Right kidney (tissue), 1 donor: ENCODE data around the gene RAB31.
"Not testable (repeated sequence)": the region's sequence is repeated elsewhere in the genome, so short reads cannot be mapped to it uniquely, and the experiment has no call there.

Source experiments
- DNase-seq: peaks from one replicate; pipeline ENCODE4 v3.0.0-alpha.2; 2016

RAB31 gene

DNA sequence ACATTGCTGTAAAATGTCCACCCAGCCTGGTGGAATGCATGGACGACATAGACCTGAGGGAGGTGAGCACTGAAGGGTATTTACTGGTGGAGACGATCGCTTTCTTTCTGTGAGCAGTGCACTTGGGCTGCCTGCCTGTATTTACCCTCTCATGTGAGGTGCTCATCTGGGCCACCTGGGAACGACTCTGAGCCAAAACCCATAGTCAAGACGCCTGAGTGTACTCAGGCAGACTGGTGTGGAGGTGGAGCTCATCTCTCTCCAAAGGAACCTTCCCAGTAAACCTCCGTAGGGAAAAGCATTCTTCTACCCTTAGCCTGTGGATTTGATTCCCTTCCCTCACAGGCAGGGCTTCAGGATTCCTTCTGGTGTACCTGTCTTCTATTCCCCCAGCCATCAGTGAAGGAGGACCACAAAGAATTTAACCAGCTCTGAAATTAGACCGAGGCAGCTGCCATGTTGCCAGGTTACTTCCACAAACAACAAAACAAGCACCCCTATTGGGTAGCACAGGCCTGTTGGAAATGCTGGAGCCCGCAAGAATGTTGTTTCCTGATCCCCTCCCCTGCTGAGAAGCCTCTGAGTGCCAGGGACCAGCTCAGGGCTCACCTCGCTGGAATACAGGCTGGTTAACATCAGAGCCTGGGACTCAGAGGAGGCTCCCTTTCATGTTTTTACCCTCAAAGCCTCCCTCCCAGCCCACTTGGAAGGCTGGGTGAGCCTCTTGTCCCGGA is 130.2 kb downstream of the RAB31 start:
- no peak for DNase-seq

DNA sequence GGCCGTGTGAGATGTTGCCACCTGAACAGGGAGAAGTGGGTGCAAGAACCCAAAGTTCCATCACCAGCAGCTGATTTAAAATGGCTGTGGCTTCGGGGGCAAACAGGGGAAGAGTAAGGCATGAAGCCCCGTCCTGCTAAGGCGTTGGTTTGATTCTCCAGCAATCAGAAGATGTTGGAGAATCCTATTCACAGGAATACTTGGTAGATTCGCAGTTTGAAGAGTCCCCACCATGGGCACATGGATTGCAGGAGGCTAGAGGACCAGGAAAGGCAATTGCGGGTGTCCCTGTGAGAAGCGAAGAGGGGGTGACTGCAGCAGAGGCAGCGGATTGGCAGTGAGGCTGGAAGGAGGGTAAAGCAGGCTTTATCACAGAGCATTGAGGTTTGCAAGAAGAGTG is 131.1 kb downstream of the RAB31 start:
- DNase-seq, result no peak

DNA sequence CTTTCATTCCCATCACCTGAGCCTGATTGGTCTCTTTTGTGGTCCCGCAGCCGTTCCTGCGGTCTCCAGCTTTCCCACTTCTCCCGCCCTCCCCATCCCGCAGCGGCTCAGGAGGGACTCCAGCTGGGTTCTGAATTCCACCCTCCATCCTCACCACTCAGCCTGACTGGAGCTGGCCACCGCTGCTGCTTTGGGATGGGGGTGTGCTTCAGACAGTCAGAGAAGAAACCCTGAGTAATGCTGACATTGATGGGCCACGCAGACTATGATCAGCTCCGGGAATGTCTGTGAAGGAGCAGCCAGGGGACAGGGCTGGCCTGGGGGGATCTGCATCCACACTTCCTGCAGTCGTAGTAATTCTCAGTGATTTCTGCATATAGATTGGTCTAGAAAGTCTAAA is 131.8 kb downstream of the RAB31 start:
- DNase-seq, result no peak

DNA sequence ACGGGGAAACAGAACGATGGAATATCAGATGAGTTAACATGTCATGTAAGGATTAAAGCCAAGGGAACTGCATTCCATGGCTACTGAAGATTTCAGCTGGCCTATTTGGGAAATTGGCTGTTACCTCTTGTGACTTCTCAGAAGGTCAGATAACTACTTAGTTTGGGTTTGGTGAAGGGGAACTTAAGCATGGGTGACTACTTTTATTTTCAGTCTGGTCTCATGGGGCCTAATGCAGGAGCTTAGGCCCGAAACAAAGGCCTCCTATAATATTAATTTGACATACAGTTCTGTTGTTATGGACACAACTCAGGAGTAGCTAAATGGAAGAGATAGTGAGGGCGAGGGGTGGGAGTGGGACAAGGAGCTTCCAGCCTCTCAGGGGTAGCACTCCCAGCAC is 133.7 kb downstream of the RAB31 start:
- no peak for DNase-seq

DNA sequence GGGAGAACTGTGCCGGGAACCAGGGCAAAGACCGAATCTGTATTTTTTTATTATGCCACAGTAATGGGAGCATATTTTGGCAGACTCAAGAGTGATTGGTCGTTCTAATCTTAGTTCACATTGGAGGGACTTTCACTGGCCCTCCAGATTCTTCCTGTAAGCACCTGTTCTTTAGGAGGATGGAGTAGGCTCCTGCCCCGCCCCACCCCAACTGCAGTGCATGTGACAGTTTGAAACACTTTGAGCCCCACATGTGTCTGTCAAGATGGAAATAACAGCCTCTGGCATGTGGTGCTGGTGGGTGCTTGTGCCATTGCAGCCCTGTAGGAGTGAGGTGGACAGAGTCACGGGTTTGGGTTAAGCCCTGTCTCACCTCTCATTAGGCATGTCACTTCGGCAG is 134.3 kb downstream of the RAB31 start:
- DNase-seq, result no peak

DNA sequence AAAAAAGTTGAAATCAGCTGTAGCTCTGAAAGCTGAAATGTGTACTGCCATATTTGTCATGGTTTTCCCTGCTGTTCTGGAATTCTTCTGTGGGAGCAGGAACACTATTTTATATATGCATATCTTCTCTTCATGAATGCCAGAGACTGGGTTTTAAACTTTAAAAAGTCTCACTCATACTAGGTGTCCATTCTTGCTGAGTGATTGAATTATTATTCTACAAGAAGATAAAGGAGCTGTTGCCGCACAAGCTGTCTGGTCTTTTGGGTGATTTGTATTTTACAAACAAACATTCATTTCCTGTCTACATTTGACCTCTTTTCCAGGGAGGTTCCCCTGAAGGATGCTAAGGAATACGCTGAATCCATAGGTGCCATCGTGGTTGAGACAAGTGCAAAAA is 137.2 kb downstream of the RAB31 start:
- no peak for DNase-seq

DNA sequence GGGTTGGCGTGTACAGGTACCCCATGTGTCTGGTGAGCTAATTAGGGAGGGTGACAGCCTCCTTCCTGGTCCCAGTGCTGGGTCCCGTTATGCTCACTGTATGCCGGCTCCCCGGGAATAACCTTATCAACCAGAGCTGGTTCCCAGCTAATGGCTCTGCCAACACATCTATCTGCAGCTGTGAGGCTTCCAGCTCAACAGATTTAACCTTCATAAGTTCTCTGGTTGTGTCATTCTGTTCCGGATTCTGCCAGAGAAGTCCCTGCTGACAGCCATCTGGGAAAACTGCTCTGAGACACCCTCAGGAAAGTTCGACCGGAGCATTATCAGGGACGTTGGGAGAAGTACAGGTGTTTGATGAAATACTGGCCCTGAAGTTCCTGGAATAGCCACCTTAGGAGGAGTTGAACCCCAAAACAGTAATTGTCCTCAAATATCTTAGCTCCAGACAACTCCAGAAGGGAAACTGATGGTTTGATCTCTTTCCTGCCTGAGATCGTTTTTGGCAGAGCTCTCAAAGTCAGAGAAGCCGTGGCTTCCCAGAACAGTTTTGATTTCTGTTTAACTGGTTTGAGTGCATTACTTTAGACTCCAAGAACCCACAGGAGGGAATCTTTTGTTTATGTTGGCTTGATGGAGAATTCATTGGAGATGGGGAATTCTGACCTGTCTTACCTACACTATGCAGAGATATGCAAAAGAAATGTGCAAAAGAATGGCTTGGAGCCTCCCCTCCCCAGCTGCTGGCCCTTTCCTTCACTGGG is 138.2 kb downstream of the RAB31 start:
- no peak for DNase-seq

DNA sequence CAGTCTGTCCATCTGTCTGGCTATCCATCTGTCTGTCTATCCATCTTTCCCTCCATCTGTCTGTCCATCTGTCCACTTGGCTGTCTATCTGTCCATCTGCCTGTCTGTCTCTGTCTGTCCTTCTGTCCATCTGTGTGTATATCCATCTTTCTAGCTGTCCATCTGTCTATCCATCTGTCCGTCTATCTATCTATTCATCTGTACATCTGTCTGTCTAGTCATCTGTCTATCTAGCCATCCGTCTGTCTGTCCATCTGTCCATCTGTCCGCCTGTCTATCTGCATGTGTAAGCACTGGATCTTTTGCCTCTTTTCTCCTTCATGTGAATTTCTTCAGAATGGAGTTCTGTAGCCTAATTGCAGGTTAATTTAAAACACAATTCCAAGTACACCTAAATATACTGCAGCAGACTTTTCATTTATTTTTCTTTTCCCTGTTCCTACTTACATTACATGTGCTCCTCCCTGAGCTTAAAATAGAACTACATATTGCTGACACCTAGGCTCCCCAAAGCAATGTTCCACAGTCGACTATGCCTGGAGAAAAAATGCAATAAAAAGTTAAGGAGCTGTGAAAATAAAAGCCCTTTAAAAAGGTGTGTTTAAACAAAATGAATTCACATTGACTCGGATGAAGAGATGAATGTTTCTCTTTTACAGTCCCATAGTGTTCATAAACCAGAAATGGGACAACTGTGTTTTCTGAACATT is 140.2 kb downstream of the RAB31 start:
- no peak for DNase-seq

DNA sequence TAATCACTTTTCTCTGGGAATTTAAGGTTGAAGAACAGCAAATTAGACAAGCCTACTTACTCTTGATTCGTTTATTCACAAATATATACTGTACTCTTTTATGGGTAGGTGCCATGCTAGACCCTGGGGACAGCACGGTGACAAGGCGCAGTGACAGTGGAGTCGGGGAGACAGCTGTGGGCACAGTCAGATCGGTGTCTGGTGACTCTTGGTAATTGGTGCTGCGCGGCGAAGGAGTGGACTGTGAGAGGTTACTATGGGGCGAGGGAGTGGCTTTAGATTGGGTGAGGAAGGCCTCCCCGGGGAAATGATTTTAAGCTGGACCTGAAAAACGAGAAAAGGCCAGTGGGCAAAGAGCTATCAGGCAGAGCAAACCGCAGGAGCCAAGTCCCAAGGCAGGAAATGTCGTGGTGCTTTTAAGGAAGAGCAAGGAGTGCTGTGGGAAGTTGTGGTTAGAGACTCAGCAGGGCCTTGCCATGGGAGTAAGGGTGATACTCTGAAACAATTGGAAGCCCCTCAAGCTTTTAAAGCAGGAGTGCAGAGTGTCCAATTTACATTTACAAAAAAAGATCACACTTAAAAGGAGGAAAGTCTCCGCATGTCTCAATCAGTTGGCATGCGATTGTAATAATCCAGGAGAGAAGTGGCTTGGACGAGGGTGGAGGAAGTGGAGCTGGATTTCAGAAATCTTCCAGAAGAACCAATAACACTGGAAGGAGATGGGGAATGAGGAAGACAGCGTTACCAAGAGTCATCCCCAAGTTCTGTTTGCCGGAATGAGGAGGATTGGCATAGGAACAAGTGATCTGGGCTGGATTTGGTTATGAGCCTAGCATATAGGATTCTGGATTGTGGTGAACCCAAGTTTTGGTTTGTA is 141.5 kb downstream of the RAB31 start:
- no peak for DNase-seq

DNA sequence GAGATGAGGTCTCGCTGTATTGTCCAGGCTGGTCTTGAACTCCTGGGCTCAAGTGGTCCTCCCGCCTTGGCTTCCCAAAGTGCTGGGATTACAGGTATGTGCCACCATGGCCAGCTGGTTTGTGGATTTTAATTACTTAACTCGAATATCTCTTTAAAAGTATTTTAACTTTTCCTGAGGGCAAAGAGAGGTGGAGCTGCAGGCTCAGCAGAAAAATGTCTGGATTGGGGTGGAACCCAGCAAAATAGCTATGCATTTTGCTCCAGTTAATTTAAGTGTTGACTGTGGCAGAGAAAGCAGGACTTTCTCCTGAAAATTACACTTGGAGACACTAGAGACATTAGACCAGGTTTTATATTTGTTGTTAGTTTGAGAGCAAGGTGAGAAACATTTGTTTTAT is 142.2 kb downstream of the RAB31 start:
- DNase-seq, result no peak

DNA sequence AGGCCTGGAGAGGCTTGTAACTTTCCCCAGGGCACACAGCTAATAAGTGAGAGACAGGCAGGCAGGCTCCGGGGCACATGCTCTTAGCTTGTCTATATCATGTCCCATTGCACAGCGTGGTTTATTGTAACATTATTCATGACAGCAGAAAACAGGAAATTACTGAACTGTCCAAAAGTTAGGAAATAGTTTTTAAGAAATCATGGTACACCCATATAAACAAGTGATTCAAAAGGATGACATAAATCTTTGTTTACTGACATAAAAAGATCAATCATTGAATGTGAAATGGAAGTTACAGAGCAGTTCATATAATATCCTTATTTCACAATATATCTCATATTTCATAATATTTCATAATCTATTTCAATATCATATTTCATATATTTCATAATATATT is 143.4 kb downstream of the RAB31 start:
- no peak for DNase-seq

DNA sequence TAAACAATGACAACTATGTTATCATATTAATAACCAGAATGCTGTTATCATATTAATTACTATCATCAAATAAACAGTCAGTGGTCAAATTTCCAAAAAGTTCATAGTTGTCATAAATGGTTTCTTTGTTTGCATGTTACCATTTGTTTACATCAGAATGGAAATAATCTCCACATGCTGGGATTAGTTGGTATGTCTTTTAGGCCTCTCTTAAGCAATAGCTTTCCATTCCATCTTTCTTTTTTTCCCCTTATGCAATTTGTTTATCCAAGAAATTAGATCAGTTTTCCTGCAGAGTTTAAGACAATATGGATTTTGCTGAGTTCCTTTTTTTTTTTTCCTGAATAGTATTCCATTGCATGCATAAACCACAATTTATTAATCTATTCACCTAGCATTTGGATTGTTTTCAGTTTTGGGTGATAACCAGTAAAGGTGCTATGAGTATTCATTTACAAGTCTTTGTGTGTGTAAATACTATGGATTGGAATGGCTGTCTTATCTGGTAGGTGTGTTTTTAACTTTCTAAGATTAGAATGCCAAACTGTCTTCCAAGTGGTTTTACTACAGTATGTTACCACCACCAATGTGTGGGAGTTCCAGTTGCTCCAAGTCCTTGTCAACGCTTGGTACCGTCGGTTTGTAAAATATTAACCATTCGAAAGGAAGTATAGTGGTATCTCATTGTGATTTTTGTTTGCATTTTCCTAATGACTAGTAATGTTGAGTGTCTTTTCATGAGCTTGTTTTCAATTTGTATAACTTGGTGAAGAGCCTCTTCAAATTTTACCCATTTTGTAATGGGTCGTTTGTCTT is 144.4 kb downstream of the RAB31 start:
- DNase-seq, result no peak

DNA sequence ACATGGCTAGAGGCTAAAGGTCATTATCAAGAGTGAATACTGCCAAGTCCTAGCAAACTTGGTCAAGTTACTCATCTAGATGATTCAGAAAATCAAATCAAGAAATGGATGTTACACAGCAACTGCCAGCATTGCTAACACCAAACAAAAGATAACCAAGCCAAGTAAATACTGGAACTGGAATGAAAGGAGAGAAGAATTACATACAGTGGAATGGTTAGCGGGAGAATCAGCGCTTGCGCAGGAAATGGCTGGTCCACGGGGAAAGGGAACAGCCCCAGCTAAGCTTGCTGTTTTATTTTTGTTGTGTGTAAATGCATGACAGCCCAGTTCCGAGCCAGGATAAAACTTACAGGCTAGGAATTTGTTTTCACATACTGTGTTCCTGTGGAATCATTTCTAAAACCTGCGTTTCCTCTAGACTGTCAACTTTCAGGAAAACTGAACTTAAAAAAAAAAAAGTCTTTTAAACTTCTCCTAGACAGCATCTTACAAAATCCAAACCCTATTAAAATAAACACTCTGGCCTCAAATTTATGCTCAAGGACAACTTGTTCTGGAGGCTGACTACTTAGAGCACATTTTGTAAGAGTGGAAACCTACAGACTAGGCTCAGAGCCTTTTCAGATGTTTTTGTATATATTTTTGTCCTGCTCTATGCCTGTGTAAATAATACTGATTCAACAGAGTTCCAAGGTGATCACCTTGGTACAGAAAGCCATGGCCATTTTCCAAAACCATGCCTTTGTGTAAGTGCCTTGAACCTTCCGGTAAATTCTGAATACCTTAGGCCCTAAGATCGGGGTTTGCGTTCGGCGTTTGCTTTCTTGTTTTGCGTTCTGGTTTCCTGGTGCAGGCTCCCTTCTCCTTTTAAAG is 146.9 kb downstream of the RAB31 start:
- no peak for DNase-seq

DNA sequence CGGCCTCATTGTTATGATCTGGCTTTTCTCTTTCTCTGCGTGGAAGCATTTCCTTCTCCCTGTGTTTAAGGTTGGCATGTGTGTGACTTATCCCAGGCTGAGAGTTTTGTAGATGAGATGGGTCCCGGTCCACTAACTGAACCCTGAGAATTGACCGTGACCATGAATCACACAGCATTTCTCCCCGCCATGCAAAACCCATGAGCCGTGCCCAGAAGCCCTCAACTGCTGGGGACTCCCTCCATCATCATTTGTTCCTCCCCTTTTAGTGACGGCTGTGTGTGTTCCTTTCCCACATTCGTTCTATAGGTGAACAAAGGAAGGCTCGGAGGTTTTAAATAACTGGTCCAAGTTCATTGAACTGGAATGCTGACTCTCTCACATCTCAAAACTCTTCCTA is 147.6 kb downstream of the RAB31 start:
- DNase-seq, result no peak

DNA sequence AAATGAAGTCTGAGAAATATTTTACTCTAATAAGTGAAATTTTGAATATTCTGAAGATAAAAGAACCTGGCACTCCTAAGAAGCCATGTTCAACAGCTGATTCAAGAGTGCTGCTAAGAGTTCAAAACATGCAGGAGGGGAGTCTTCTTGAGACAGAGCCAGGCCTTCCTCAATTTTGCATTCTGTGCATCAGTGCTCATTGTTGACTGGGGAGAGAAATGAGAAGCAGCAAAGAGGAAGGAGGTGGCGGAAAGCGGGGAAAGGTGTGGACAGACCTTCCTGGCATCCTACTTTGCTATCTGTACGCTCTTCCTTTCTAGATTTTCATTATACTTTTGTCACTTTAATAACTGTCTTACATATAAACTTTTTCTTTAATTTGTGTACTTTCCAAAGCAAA is 148.0 kb downstream of the RAB31 start:
- DNase-seq, result no peak

DNA sequence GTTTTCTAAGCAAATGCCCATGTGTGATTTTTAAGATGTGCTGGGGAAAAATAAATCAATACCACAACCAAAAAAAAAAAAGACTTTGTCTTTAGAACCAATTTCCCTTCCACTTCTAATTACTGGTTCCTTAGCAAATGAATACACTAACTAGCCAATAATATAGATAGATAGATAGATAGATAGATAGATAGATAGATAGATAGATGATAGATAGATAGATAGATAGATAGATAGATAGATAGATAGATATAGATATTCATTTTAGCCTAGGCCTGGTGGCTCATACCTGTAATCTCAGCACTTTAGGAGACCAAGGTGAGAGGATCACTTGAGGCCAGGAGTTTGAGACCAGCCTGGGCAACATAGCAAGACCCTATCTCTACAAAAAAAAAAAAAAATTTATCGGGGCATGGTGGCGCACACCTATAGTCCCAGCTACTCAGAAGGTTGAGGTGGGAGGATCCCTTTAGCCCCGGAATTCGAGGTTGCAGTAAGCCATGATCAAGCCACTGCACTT is 149.4 kb downstream of the RAB31 start:
- not testable (repeated sequence) for DNase-seq

DNA sequence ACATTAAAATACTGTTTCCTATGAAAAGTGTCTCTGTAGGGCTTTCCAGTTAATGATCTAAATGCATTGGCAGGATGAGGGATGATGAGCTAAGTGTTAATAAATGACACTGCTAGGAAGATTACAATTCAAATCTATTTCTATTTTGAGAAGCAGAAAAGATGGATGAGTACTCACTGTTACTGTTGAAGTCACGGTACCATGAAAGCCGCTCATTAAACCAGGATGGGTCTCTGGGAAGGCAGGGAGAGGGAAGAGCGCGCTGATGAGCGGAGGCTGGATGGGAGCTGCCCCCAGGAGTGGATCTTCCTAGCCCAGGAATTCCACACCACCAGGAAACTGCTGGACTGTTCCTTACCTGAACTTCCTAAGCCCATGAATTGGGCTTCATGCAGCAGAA is 150.5 kb downstream of the RAB31 start:
- DNase-seq, result no peak

DNA sequence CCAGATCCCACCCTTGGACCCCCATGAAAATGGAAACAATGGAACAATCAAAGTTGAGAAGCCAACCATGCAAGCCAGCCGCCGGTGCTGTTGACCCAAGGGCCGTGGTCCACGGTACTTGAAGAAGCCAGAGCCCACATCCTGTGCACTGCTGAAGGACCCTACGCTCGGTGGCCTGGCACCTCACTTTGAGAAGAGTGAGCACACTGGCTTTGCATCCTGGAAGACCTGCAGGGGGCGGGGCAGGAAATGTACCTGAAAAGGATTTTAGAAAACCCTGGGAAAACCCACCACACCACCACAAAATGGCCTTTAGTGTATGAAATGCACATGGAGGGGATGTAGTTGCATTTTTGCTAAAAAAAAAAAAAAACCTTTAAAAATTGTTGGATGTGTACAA is 151.1 kb downstream of the RAB31 start:
- DNase-seq, result no peak

DNA sequence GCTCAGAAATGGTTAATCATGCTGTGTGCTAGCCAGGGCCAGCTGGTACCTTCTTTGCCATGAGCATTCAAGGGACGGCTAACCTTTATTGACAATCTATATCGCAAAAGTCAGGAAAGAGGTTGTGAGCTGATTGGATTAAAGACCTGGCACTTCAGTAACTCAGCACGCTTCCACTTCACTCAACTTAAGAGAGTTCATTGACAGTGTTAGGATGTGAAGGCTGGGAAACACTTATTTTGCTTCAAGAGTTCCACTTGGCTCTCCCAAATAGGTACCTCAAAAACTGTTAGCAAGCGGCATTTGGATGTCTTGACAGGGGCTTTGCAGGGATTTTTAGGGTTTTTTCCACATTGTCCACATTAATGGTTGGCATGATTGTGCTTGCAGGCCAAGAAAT is 152.6 kb downstream of the RAB31 start:
- no peak for DNase-seq

DNA sequence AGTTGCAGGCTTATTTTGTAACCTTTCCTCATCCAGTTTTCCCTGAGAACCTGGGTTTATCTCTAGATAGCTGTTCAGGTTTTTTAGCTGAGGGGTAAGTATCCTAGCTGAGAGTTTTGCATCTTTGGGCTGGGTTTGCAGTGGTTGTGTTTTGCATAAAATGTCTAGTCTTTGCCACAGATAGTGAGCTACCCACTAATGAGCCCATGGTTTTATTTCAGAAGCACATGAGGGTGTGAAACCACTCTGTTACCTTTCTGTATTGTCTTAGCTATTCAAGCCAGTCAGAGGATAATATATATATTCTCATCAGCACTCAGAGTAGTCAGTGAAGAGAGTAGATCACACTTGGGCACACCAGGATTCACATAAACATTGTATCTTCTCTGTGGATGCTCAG is 153.1 kb downstream of the RAB31 start:
- no peak for DNase-seq
